HG02840 (cell line): ENCODE measurements around the gene NRG2.

ENCODE experiments used
- ATAC-seq: cut with Tn5 transposase; IDR thresholded peaks from one replicate; pipeline ENCODE4 v1.9.1; 2021; ENCODE audit warnings: mild to moderate bottlenecking, moderate library complexity, moderate number of reproducible peaks; ENCODE audit not compliant: unreplicated experiment, low FRiP score

NRG2 gene

GRCh38 chr5:139886213-139886612, 156.9 kb downstream of the NRG2 start:
- ATAC-seq, result no peak

- no peak for ATAC-seq
These were observed 157.3 kb downstream of the NRG2 start for GRCh38 chr5:139885857-139886208.

GRCh38 chr5:139885172-139885856, 157.8 kb downstream of the NRG2 start:
- no peak for ATAC-seq

GRCh38 chr5:139884734-139885133, 158.4 kb downstream of the NRG2 start:
- no peak for ATAC-seq

- no peak for ATAC-seq
These were observed 159.0 kb downstream of the NRG2 start for GRCh38 chr5:139884144-139884543.

- ATAC-seq, result no peak
These were observed 160.0 kb downstream of the NRG2 start for GRCh38 chr5:139882961-139883539.

- no peak for ATAC-seq
These were observed 160.8 kb downstream of the NRG2 start for GRCh38 chr5:139882316-139882715.

GRCh38 chr5:139881143-139881733, 161.9 kb downstream of the NRG2 start:
- ATAC-seq, result no peak

GRCh38 chr5:139880416-139881142, 162.5 kb downstream of the NRG2 start:
- no peak for ATAC-seq

- no peak for ATAC-seq
These were observed 165.0 kb downstream of the NRG2 start for GRCh38 chr5:139878093-139878492.

GRCh38 chr5:139877129-139877597, 165.9 kb downstream of the NRG2 start:
- ATAC-seq, result no peak

GRCh38 chr5:139875957-139876356, 167.1 kb downstream of the NRG2 start:
- no peak for ATAC-seq

- ATAC-seq, result no peak
These were observed 170.0 kb downstream of the NRG2 start for GRCh38 chr5:139872851-139873794.

GRCh38 chr5:139872052-139872766, 170.9 kb downstream of the NRG2 start:
- no peak for ATAC-seq

GRCh38 chr5:139871614-139872013, 171.5 kb downstream of the NRG2 start:
- ATAC-seq, result no peak

GRCh38 chr5:139870677-139871076, 172.4 kb downstream of the NRG2 start:
- ATAC-seq, result no peak

- no peak for ATAC-seq
These were observed 173.9 kb downstream of the NRG2 start for GRCh38 chr5:139869042-139869790.

- ATAC-seq, result no peak
These were observed 175.5 kb downstream of the NRG2 start for GRCh38 chr5:139867581-139867980.

GRCh38 chr5:139867109-139867508, 176.0 kb downstream of the NRG2 start:
- ATAC-seq, result no peak
